GM21390 (cell line): ENCODE results near the gene DLST.

Experiments used
- ATAC-seq: cut with Tn5 transposase; IDR thresholded peaks from one replicate; pipeline ENCODE4 v1.9.1; 2021; ENCODE audit not compliant: unreplicated experiment

The DLST gene

GRCh38 chr14:74937171-74937570 lies 55.5 kb downstream of the DLST start:
- ATAC-seq = no peak

GRCh38 chr14:74938531-74939495 lies 57.1 kb downstream of the DLST start:
- no peak for ATAC-seq

GRCh38 chr14:74940956-74941565 lies 59.3 kb downstream of the DLST start:
- no peak for ATAC-seq

GRCh38 chr14:74941676-74942097 lies 60.0 kb downstream of the DLST start:
- ATAC-seq = no peak

GRCh38 chr14:74942181-74942580 lies 60.5 kb downstream of the DLST start:
- no peak for ATAC-seq

GRCh38 chr14:74942608-74943007 lies 60.9 kb downstream of the DLST start:
- no peak for ATAC-seq

- no peak for ATAC-seq
Observed at GRCh38 chr14:74945261-74945851, 63.6 kb downstream of the DLST start.

- ATAC-seq = no peak
Observed at GRCh38 chr14:74945852-74946658, 64.3 kb downstream of the DLST start.

GRCh38 chr14:74946659-74947281 lies 65.1 kb downstream of the DLST start:
- no peak for ATAC-seq

- no peak for ATAC-seq
Observed at GRCh38 chr14:74947353-74948227, 65.9 kb downstream of the DLST start.

- ATAC-seq = no peak
Observed at GRCh38 chr14:74948228-74949175, 66.8 kb downstream of the DLST start.

GRCh38 chr14:74949191-74949601 lies 67.5 kb downstream of the DLST start:
- no peak for ATAC-seq

GRCh38 chr14:74949859-74950573 lies 68.3 kb downstream of the DLST start:
- no peak for ATAC-seq

GRCh38 chr14:74950795-74951442 lies 69.2 kb downstream of the DLST start:
- no peak for ATAC-seq

GRCh38 chr14:74951443-74952179 lies 69.9 kb downstream of the DLST start:
- ATAC-seq = no peak

GRCh38 chr14:74952180-74952665 lies 70.5 kb downstream of the DLST start:
- no peak for ATAC-seq
